GM12874 (cell line): Measurements from ENCODE around the gene ARID1B.

Experiments used
- TF ChIP-seq, protein P1 (sequence below): IDR thresholded peaks from 2 replicates; pipeline ENCODE4 v1.5.1; 2011; ENCODE audit warnings: low read depth, mild to moderate bottlenecking, control low read depth, low read length, moderate library complexity; ENCODE audit not compliant: insufficient read depth

The ARID1B gene

DNA sequence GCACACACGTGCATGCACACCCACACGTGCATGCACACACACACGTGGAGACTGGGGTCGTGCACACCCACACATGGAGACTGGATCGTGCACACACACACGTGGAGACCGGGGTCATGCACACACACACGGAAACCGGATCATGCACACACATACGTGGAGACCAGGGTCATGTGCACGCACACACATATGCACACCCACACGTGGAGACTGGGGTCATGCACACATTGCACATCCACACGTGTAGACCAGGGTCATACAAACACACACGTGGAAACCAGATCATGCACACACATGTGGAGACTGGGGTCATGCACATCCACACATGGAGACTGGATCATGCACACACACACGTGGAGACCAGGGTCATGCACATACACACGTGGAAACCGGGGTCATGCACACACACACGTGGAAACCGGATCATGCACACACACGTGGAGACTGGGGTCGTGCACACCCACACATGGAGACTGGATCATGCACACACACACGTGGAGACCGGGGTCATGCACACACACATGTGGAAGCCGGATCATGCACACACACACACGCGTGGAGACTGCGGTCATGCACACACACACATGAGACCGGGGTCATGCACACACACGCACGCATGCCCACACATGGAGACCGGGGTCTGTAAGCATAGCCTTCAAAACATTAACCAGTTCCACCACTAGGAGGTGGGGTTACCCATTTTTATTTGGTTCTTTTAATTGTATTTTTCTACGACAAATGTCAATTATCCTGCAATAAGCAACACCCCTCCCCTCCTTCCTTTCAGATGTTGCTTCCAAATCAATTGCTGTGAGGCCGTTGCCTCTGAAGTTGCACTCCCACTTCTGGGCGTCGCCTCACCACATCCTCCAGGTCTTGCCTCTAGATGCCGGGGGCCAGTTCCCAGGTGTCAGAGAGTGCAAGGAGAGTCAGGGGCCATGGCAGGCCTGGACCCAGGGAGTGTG lies 450.3 kb downstream of the ARID1B start:
- TF ChIP-seq, protein P1, sequence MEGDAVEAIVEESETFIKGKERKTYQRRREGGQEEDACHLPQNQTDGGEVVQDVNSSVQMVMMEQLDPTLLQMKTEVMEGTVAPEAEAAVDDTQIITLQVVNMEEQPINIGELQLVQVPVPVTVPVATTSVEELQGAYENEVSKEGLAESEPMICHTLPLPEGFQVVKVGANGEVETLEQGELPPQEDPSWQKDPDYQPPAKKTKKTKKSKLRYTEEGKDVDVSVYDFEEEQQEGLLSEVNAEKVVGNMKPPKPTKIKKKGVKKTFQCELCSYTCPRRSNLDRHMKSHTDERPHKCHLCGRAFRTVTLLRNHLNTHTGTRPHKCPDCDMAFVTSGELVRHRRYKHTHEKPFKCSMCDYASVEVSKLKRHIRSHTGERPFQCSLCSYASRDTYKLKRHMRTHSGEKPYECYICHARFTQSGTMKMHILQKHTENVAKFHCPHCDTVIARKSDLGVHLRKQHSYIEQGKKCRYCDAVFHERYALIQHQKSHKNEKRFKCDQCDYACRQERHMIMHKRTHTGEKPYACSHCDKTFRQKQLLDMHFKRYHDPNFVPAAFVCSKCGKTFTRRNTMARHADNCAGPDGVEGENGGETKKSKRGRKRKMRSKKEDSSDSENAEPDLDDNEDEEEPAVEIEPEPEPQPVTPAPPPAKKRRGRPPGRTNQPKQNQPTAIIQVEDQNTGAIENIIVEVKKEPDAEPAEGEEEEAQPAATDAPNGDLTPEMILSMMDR: peak; percentile 28; the same call in 1 of the 2 replicates

DNA sequence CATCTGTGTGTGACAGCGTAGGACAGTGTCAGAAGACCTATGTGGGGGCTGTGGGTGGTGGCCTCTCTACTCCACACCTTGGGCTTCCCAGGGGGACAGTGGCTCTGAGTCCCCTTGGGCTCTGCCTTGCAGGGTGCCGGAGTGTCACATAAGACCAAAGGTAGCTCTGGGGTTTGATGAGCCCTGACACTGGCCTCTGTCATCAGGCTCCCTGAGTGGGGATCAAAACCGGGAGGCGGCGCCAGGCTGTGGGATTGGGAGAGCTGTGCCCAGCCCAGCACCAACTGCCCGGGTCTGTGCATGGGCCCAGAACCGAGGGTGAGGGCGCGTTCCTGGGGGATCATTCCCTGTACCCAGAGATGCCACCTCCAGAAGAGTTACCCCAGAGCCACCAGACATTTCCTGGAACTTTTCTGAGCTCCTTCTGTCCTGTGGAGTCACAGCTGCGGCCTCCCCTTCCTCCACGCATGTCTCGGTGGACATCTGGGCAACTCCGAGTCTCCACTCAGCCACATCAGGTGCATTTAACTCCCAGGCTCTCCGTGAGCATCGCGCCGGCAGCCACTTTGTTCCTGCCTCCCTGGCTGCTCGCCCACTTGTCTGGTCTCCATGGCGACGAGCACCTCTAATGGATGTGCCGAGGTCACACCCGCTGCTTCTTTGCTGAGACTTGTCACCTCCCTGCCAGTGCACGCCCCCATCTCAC lies 451.4 kb downstream of the ARID1B start:
- TF ChIP-seq, protein P1: no peak

- TF ChIP-seq, protein P1: no peak
These were observed 452.0 kb downstream of the ARID1B start for GRCh38 chr6:157229132-157229618.

GRCh38 chr6:157229713-157230112 lies 452.5 kb downstream of the ARID1B start:
- TF ChIP-seq, protein P1: no peak

DNA sequence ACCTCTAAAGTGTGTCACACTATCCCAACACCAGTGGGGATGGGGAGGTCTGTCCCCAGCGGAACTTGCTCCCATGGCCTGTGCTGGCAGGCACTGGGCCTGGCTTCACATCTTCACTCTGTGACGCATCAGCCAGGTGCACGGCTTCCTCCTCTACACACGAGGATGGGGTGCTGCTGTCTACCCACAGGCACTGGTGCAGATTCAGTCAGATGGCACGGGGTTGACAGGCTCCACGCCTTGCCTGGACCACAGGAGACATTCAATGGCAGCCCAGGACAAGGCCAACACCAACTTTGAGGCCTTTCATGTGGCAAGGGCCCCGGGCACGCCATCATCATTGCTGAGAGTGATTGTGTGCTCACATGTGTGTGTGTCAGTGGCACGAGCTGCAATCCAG lies 453.7 kb downstream of the ARID1B start:
- TF ChIP-seq, protein P1: no peak

GRCh38 chr6:157232161-157232895 lies 455.1 kb downstream of the ARID1B start:
- TF ChIP-seq, protein P1: no peak

- TF ChIP-seq, protein P1: no peak
These were observed 456.0 kb downstream of the ARID1B start for GRCh38 chr6:157233156-157233555.
